SK-MEL-5 (cell line): ENCODE measurements around the gene PIM3. TPM values are rescaled to one million over a fixed set of nuclear protein-coding genes. Genes with fewer than 3 reads are reported as not detected.

ENCODE experiments used
- DNase-seq: peaks from one replicate; pipeline ENCODE4 v3.0.0-alpha.2; 2016; ENCODE audit warnings: low read depth, low spot score
- in situ Hi-C: cut with HindIII; loops from 2 replicates; pipeline ENCODE4 v1.10.0; 2016; ENCODE audit warnings: low sequenced_read_pairs, high pct_unique_total_duplicates, low pct_unique_long_range_greater_than_20kb
- total RNA-seq: library from RNA; depleted of rRNA; stranded (reverse); fragments of >200 nt; shearing (Covaris generic); gene quantifications from 2 replicates; pipeline ENCODE4 v1.2.3, GENCODE V29; 2014

Gene PIM3
- total RNA-seq, 1 experiment from 2014 or later = 120 TPM

- in situ Hi-C loops = no loop called here
- no peak for DNase-seq
Observed at GRCh38 chr22:49951000-49951677, 9.4 kb upstream of the PIM3 start.

GRCh38 chr22:49951678-49951985 lies 8.9 kb upstream of the PIM3 start:
- in situ Hi-C loops = no loop called here
- no peak for DNase-seq

GRCh38 chr22:49951986-49952896 lies 8.3 kb upstream of the PIM3 start:
- no peak for DNase-seq
- in situ Hi-C loops = no loop called here

- DNase-seq = no peak
- in situ Hi-C loops = no loop called here
Observed at GRCh38 chr22:49953027-49953679, 7.4 kb upstream of the PIM3 start.

GRCh38 chr22:49953680-49954344 lies 6.8 kb upstream of the PIM3 start:
- DNase-seq = no peak
- in situ Hi-C loops = no loop called here

- DNase-seq = no peak
- in situ Hi-C loops = no loop called here
Observed at GRCh38 chr22:49954354-49954753, 6.2 kb upstream of the PIM3 start.

GRCh38 chr22:49954991-49955580 lies 5.5 kb upstream of the PIM3 start:
- in situ Hi-C loops = no loop called here
- no peak for DNase-seq

GRCh38 chr22:49955581-49956417 lies 4.8 kb upstream of the PIM3 start:
- no peak for DNase-seq
- in situ Hi-C loops = no loop called here

GRCh38 chr22:49956418-49956770 lies 4.2 kb upstream of the PIM3 start:
- DNase-seq = no peak
- in situ Hi-C loops = no loop called here

- DNase-seq = no peak
- in situ Hi-C loops = no loop called here
Observed at GRCh38 chr22:49956914-49957825, 3.4 kb upstream of the PIM3 start.

GRCh38 chr22:49957826-49958365 lies 2.7 kb upstream of the PIM3 start:
- no peak for DNase-seq
- in situ Hi-C loops = no loop called here

GRCh38 chr22:49958366-49958921 lies 2.1 kb upstream of the PIM3 start:
- DNase-seq = no peak
- in situ Hi-C loops = no loop called here

GRCh38 chr22:49958931-49959781 lies 1.4 kb upstream of the PIM3 start:
- no peak for DNase-seq
- in situ Hi-C loops = no loop called here

GRCh38 chr22:49959782-49960158 lies 802 bp upstream of the PIM3 start:
- in situ Hi-C loops = no loop called here
- DNase-seq = no peak

- no peak for DNase-seq
- in situ Hi-C loops = no loop called here
Observed at GRCh38 chr22:49961005-49961600, 531 bp downstream of the PIM3 start.
